Amniotic stem cell (primary cell): Measurements from ENCODE around the gene NCDN.
"Not testable (repeated sequence)": the region's sequence is repeated elsewhere in the genome, so short reads cannot be mapped to it uniquely, and the experiment has no call there.

ENCODE experiments used
- DNase-seq: peaks from one replicate; lab custom pipeline; 2025; lab: John Stamatoyannopoulos, UW

The NCDN gene

GRCh38 chr1:35571263-35571662, 13.7 kb downstream of the NCDN start:
- DNase-seq, result no peak

- no peak for DNase-seq
Measured at GRCh38 chr1:35572296-35572695, 14.7 kb downstream of the NCDN start.

- no peak for DNase-seq
Measured at GRCh38 chr1:35573198-35574124, 15.9 kb downstream of the NCDN start, which contains the start of gene TFAP2E. Gene TFAP2E, plus strand, starts transcription at chr1:35573314. Its CDS starts 264 bp downstream, at chr1:35573578.

GRCh38 chr1:35574125-35574654, 16.6 kb downstream of the NCDN start:
- DNase-seq, result no peak

- DNase-seq, result no peak
Measured at GRCh38 chr1:35574655-35575415, 17.2 kb downstream of the NCDN start.

GRCh38 chr1:35575416-35575958, 17.9 kb downstream of the NCDN start:
- no peak for DNase-seq

- DNase-seq, result no peak
Measured at GRCh38 chr1:35576061-35576765, 18.6 kb downstream of the NCDN start.

- not testable (repeated sequence) for DNase-seq
Measured at GRCh38 chr1:35576766-35577070, 19.1 kb downstream of the NCDN start.

- no peak for DNase-seq
Measured at GRCh38 chr1:35577071-35577998, 19.7 kb downstream of the NCDN start.

GRCh38 chr1:35580949-35581388, 23.4 kb downstream of the NCDN start:
- no peak for DNase-seq

- not testable (repeated sequence) for DNase-seq
Measured at GRCh38 chr1:35581621-35582020, 24.0 kb downstream of the NCDN start.

- DNase-seq, result no peak
Measured at GRCh38 chr1:35585281-35585680, 27.7 kb downstream of the NCDN start.

GRCh38 chr1:35585805-35586204, 28.2 kb downstream of the NCDN start:
- DNase-seq, result not testable (repeated sequence)

- no peak for DNase-seq
Measured at GRCh38 chr1:35586808-35587207, 29.2 kb downstream of the NCDN start.

GRCh38 chr1:35587736-35588135, 30.1 kb downstream of the NCDN start:
- DNase-seq, result no peak

GRCh38 chr1:35588197-35588910, 30.8 kb downstream of the NCDN start:
- no peak for DNase-seq

GRCh38 chr1:35589516-35590427, 32.2 kb downstream of the NCDN start:
- DNase-seq, result no peak

- DNase-seq, result no peak
Measured at GRCh38 chr1:35590476-35591040, 33.0 kb downstream of the NCDN start.

GRCh38 chr1:35591211-35591610, 33.6 kb downstream of the NCDN start:
- DNase-seq, result no peak
